ENCODE measurements around the gene SCAF4. TPM values are rescaled to one million over a fixed set of nuclear protein-coding genes. Genes with fewer than 3 reads are reported as not detected.

SCAF4 gene
- total and polyA plus RNA-seq, 9 of the 15 experiments (the other 6 are each of a cell fraction or from before 2014, with no cell fraction given), result 2.3 to 55.7 (median 17.2) TPM

GRCh38 chr21:31623664-31624063 is 108.3 kb downstream of the SCAF4 start (continued):
- TF ChIP-seq FOXK1 (CRISPR knock-in tag; IDR thresholded peaks at IDR 0.05; ENCODE audit: borderline replicate concordance), result no peak

GRCh38 chr21:31622397-31622796 is 109.5 kb downstream of the SCAF4 start:
- WGBS (ENCODE audit: insufficient coverage, low coverage, missing lambda C conversion rate), result 3% methylated on average over 3 of the region's 3 CpGs
- peaks cover 15 to 25% of the 10 kb centered on the region in 2 experiments for H3K27me3 ChIP-seq (ENCODE audit: control insufficient read depth in 2 of 2, insufficient read depth in 2 of 2, low read length in 2 of 2)
- no peak for DNase-seq (ENCODE audit: extremely low read depth in 1 of 4, low spot score in 3 of 4)
- H3K9me1 ChIP-seq (ENCODE audit: control insufficient read depth, insufficient read depth, low read length), result no peaks in the 10 kb centered on the region
- intact Hi-C loops (cut with micrococcal nuclease) (loop anchor here (10.0 kb wide), 1 partner anchor 242 kb away; no protein-coding TSS in a partner anchor), in situ Hi-C loops (cut with MboI) (no loop called here)
- peak; percentile 48 for TF ChIP-seq C11orf30 (IDR thresholded peaks at IDR 0.05; ENCODE audit: low read depth)
- TF ChIP-seq SRF (CRISPR knock-in tag; IDR thresholded peaks at IDR 0.05), result no peak
- no peaks in the 10 kb centered on the region for H4K20me1 ChIP-seq (replicated peaks; ENCODE audit: control insufficient read depth, insufficient read depth, low read length)
- H2AFZ ChIP-seq (ENCODE audit: low read depth, low read length), result no peak overlapping the region
- ChIA-PET CTCF (ENCODE audit: low intra/inter-chr PET ratio) (no interaction called here), POLR2A (no interaction called here)
- no peaks in the 10 kb centered on the region; the same call in 1 of the 2 replicates for H3K9me3 ChIP-seq (replicated peaks; ENCODE audit: control insufficient read depth, insufficient read depth, low read depth, low read length)
- no peak overlapping the region for H3K4me3 ChIP-seq
- no peak for FAIRE-seq
- no peaks in the 10 kb centered on the region for H3K79me2 ChIP-seq (ENCODE audit: control insufficient read depth, insufficient read depth, low read length)
- ATAC-seq, result no peak
- no TSS peak for BruUV-seq (replicated peaks)
- H3K9ac ChIP-seq (ENCODE audit: insufficient read depth in 1 of 2, low read depth in 2 of 2, low read length in 2 of 2), result no peak overlapping the region
- no peaks in the 10 kb centered on the region for H3K4me1 ChIP-seq (replicated peaks in 1 of 2; ENCODE audit: control insufficient read depth in 2 of 2, insufficient read depth in 2 of 2, low read length in 2 of 2)
- no peaks in the 10 kb centered on the region for H3K36me3 ChIP-seq (ENCODE audit: control insufficient read depth, insufficient read depth, low read length)
- no peak overlapping the region for H3K4me2 ChIP-seq (ENCODE audit: insufficient read depth, low read length)
- no peak overlapping the region for H3K27ac ChIP-seq (ENCODE audit: extremely low read depth, low read depth, low read length)

Small RNAs within 50 kb of the gene (small RNA-seq; reads per million reads assigned to genes)
- gene RF01241, result not detected

Other genes starting within 250 kb of the SCAF4 start
- 419 and 452 TPM in 2 replicates for gene SOD1, start 72.4 kb downstream of the SCAF4 start, total RNA-seq (2014; rRNA removed)
- gene SOD1, start 72.4 kb downstream of the SCAF4 start, total RNA-seq (2014; rRNA removed; fragmentation: Illumina TruSeq; extraction: Trizol), result 633 and 657 TPM in 2 replicates
- gene SOD1, start 72.4 kb downstream of the SCAF4 start, total RNA-seq (2015; rRNA removed; fragmentation: Illumina TruSeq; extraction: Trizol), result 603 and 618 TPM in 2 replicates
- gene SOD1, start 72.4 kb downstream of the SCAF4 start, total RNA-seq (2021), result 502 and 508 TPM in 2 replicates
- 514 and 783 TPM in 2 replicates for gene SOD1, start 72.4 kb downstream of the SCAF4 start, polyA plus RNA-seq (2011; rRNA removed)
- 577 and 611 TPM in 2 replicates for gene SOD1, start 72.4 kb downstream of the SCAF4 start, polyA plus RNA-seq (2014; fragmentation: Illumina TruSeq; extraction: Trizol)
- gene SOD1, start 72.4 kb downstream of the SCAF4 start, polyA plus RNA-seq (2014; fragmentation: Nextera tagmentation; extraction: Ambion mirVana), result 1,000 to 10,000 TPM; 1,386 to 1,409 TPM
- 613 and 642 TPM in 2 replicates for gene SOD1, start 72.4 kb downstream of the SCAF4 start, polyA plus RNA-seq (2014; rRNA removed)
- not detected in 2 replicates for gene HUNK, start 140.9 kb upstream of the SCAF4 start, total RNA-seq (2014; rRNA removed)
- not detected in 2 replicates for gene HUNK, start 140.9 kb upstream of the SCAF4 start, total RNA-seq (2014; rRNA removed; fragmentation: Illumina TruSeq; extraction: Trizol)
- gene HUNK, start 140.9 kb upstream of the SCAF4 start, total RNA-seq (2015; rRNA removed; fragmentation: Illumina TruSeq; extraction: Trizol), result not detected in 2 replicates
- gene HUNK, start 140.9 kb upstream of the SCAF4 start, total RNA-seq (2021), result 0.02 TPM in 1 of 2 replicates, not detected in the other
- not detected in 2 replicates for gene HUNK, start 140.9 kb upstream of the SCAF4 start, polyA plus RNA-seq (2011; rRNA removed)
- gene HUNK, start 140.9 kb upstream of the SCAF4 start, polyA plus RNA-seq (2014; fragmentation: Illumina TruSeq; extraction: Trizol), result not detected in 2 replicates
- gene HUNK, start 140.9 kb upstream of the SCAF4 start, polyA plus RNA-seq (2014; fragmentation: Nextera tagmentation; extraction: Ambion mirVana), result not detected
- gene HUNK, start 140.9 kb upstream of the SCAF4 start, polyA plus RNA-seq (2014; rRNA removed), result not detected in 2 replicates

Data from K562 (cell line).